ENCODE data around the gene CEMP1. TPM values are rescaled to one million over a fixed set of nuclear protein-coding genes. Genes with fewer than 3 reads are reported as not detected.

Gene CEMP1, protein sequence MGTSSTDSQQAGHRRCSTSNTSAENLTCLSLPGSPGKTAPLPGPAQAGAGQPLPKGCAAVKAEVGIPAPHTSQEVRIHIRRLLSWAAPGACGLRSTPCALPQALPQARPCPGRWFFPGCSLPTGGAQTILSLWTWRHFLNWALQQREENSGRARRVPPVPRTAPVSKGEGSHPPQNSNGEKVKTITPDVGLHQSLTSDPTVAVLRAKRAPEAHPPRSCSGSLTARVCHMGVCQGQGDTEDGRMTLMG
- total RNA-seq: 0.09 TPM in 1 of 2 replicates, not detected in the other

DNA sequence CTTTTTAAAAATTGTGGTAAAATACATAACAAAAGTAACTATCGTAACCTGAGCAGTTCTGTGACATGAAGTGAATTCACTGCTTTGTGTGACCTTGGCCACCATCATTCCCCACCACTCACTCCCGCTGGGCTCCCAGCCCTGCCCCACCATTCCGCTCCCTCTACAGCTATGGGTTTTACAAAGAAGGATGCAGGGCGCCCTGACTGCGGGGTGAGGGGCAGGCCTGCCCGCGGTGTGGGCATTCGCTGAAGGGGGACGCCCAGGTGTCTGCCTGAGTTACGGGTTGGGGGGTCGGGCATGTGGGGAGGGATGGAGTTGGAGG is at the start of gene CEMP1:
Gene CEMP1, minus strand, starts transcription at position 38 of the 325 bp plus-strand sequence. CDS start 335 bp downstream, outside the sequence.

DNA sequence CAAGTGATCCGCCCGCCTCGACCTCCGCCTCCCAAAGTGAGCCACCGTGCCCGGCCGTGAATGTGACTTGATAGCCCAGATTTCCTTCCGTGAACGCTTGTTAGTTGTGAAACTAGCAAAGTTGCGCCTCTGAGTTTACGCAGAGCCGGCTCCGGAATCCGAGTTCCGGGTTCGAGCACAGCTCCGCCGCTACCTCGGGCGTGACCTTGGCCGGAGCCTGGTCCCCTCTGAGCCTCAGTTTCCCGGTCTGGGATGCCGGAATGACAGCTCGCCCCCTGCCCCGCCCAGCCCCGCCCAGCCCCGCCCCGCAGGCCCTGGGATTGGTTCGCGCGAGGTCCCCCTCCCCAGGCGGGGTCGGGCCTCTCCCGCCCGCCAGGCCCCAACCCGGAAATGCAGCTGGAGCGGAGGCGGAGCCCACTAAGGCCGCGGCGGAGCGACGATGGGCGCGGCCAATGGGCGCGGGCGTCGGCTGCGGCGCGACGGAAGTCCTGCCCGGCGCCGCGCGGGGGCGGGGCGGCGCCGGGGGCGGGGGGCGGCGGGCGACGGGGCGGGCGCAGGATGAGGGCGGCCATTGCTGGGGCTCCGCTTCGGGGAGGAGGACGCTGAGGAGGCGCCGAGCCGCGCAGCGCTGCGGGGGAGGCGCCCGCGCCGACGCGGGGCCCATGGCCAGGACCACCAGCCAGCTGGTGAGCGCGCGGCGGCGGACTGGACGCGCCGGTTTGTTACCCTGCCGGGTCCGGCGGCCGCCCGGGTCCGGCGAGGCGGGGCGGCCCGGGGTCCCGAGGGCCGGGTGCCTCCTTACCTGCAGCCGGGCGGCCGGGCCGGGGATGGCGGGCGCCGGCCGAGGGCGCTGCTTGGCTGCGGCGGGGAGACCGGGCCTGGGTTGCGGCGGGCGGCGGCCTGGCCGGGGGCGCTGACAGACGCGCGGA is 6.5 kb upstream of the CEMP1 start, which contains the start of gene PDPK1:
Gene PDPK1, plus strand, starts transcription at position 571 of the 929 bp plus-strand sequence. Its CDS starts 92 bp downstream, at position 663.

DNA sequence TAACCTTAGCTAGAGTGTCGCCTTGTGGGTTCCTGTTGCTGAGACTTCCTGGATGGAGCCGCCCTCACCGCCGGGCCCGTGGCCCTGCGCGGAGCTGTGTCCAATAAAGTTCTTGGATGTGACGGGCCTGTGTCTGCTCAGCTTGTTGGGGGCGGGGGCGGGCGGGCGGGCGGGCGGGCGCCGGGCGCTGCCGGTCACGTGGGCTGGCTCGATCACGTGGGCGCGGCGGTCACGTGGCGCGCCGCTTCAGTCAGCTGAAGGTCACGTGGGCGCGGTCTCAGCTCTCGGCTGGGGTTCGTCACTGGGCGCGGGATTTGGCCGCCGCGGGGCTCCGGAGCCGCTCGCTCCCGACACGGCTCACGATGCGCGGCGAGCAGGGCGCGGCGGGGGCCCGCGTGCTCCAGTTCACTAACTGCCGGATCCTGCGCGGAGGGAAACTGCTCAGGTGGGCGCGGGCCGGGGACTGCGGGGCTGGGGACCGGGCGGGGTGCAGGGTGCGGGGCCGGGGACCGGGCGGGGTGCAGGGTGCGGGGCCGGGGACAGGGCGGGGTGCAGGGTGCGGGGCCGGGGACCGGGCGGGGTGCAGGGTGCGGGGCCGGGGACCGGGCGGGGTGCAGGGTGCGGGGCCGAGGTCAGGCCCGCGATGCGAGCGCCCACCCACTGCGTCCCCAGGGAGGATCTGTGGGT is 11.0 kb downstream of the CEMP1 start, which contains the start of gene AMDHD2:
Gene AMDHD2, plus strand, starts transcription at position 275 of the 687 bp plus-strand sequence. Its CDS starts 88 bp downstream, at position 363.

DNA sequence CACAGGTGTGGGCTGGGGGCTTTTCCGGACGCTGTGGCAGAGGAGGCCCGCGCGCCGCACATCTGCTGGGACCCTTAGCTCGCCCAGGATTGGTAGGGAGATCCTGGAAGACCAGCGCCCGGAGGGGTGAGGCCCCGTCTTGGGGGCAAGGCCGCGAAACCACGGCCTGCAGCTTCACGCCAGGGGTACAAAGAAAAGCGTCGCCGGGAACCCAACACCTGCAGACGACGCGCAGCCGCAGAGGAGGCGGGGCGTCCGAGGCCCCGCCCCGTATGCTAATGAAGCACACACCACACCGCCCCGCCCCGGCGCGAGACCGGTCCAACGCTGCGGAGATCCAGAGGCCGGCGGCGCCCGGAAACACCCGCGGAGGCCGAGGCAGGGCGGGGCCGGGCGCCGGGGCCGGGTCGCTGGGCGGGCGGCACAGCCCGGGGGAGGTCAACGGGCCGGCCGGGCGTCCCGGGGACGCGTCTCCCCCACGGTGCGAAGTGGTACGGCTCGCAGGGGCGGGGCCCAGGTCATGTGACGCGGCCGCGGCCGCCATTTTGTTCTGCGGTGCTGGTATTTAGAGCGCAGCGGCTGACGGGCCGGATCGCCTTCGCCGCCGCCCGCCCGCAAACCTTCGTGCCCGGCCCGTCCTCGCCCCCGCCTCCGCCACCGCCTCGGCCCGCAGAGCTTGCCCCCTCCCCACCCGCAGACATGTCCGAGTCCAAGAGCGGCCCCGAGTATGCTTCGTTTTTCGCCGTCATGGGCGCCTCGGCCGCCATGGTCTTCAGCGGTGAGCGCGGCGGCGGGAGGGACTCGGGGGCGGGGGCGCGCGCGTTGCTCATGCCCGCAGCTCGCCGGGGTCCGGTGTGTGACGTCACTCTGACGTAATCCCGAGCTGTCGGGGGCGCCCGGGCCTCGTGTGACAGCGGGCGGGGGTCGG is 17.5 kb downstream of the CEMP1 start, which contains the start of gene ATP6V0C:
Gene ATP6V0C, plus strand, starts transcription at position 548 of the 928 bp plus-strand sequence. Its CDS starts 152 bp downstream, at position 700.

Other genes with a start within 250 kb of the CEMP1 start
- 0.43 and 0.55 TPM in 2 replicates for gene ABCA3, start 190.7 kb downstream of the CEMP1 start, total RNA-seq
- 4.0 and 4.8 TPM in 2 replicates for gene CCNF, start 102.0 kb downstream of the CEMP1 start, total RNA-seq
- 1.00 and 1.0 TPM in 2 replicates for gene TEDC2, start 71.3 kb downstream of the CEMP1 start, total RNA-seq
- 0.43 and 0.74 TPM in 2 replicates for gene NTN3, start 60.1 kb downstream of the CEMP1 start, total RNA-seq
- gene TBC1D24, start 56.3 kb downstream of the CEMP1 start, total RNA-seq: 12.8 and 16.8 TPM in 2 replicates
- gene ATP6V0C, start 17.5 kb downstream of the CEMP1 start, total RNA-seq: 5.1 and 6.6 TPM in 2 replicates
- gene AMDHD2, start 11.0 kb downstream of the CEMP1 start, total RNA-seq: 23.3 and 35.0 TPM in 2 replicates
- gene PDPK1, start 6.6 kb upstream of the CEMP1 start, total RNA-seq: 11.9 and 13.5 TPM in 2 replicates
- gene KCTD5, start 151.1 kb upstream of the CEMP1 start, total RNA-seq: 16.2 and 18.2 TPM in 2 replicates
- gene PRSS27, start 188.8 kb upstream of the CEMP1 start, total RNA-seq: 0.57 and 0.74 TPM in 2 replicates
- 29.7 and 50.2 TPM in 2 replicates for gene SRRM2, start 221.2 kb upstream of the CEMP1 start, total RNA-seq
- gene ELOB, start 245.9 kb upstream of the CEMP1 start, total RNA-seq: 507 and 710 TPM in 2 replicates